HepG2 (cell line): Measurements from ENCODE around the gene BICDL1. TPM values are rescaled to one million over a fixed set of nuclear protein-coding genes. Genes with fewer than 3 reads are reported as not detected.

ENCODE experiments used
- ATAC-seq: fragments of 200-7000 bp; cut with Tn5 transposase; 3 replicates; pipeline ENCODE4 v1.9.1; 2020; ENCODE audit warnings: mild to moderate bottlenecking, moderate library complexity
- BruUV-seq: library from RNA; stranded (reverse); fragments of 400-500 nt; replicated peaks from 2 replicates; lab custom pipeline; 2021; lab: Mats Ljungman, UMichigan
- CTCF ChIA-PET: fragments of 300-600 bp; formaldehyde crosslinking; extraction: SDS; loops from one replicate; lab custom pipeline; 2021; ENCODE audit warnings: low total read pairs, inconsistent platforms, low intra/inter-chr PET ratio; lab: Yijun Ruan, JAX
- POLR2A ChIA-PET: fragments of 350-600 bp; sonication (Branson Sonifier 250); formaldehyde crosslinking; loops from one replicate; lab custom pipeline; 2020; ENCODE audit warnings: antibody characterized with exemption, inconsistent platforms; lab: Yijun Ruan, JAX
- DNase-seq: peaks from one replicate; pipeline ENCODE4 v3.0.0-alpha.2; 2015; ENCODE audit warnings: low spot score
- FAIRE-seq: peaks from 3 replicates; lab custom pipeline; 2011; peaks lifted over from hg19 to GRCh38; lab: Jason Lieb, UNC
- H2AFZ ChIP-seq: one replicate; pipeline ENCODE4 v1.6.1; 2011; ENCODE audit warnings: low read length, inconsistent platforms
- H3K27ac ChIP-seq: fragments of 300-600 bp; 3 replicates; pipeline ENCODE4 v1.8.0; 2011; ENCODE audit warnings: mixed run types, mild to moderate bottlenecking, mixed read lengths, low read length, inconsistent platforms; ENCODE audit not compliant: insufficient read depth; ENCODE audit errors: extremely low read length
- H3K27me3 ChIP-seq, 2 experiments: fragments of 200-600 bp in 1 of 2; 2 replicates in 1 of 2; 3 replicates in 1 of 2; pipeline versions ENCODE4 v1.6.0 to v1.8.0; 2011; ENCODE audit warnings: low read length in 2 of 2, mild to moderate bottlenecking in 2 of 2, moderate library complexity in 2 of 2, inconsistent platforms in 1 of 2; ENCODE audit not compliant: insufficient read depth in 2 of 2, control insufficient read depth in 1 of 2
- H3K36me3 ChIP-seq, 2 experiments: fragments of 200-600 bp in 1 of 2; replicated peaks in 1 of 2; 2 replicates in 1 of 2; 3 replicates in 1 of 2; pipeline versions ENCODE4 v1.5.1 to v1.8.0; 2011; ENCODE audit warnings: low read length in 2 of 2, inconsistent platforms in 1 of 2; ENCODE audit not compliant: insufficient read depth in 2 of 2, control insufficient read depth in 1 of 2
- H3K4me1 ChIP-seq: 2 replicates; pipeline ENCODE4 v1.5.1; 2012; ENCODE audit warnings: low read length, inconsistent platforms; ENCODE audit not compliant: insufficient read depth
- H3K4me2 ChIP-seq: 2 replicates; pipeline ENCODE4 v1.6.0; 2011; ENCODE audit warnings: low read depth, low read length, inconsistent platforms
- H3K4me3 ChIP-seq, 3 experiments: fragments of 200-600 bp in 1 of 3; sonication (generic), shearing (Covaris generic) in 1 of 3; replicated peaks in 1 of 3; 2 replicates each; pipeline ENCODE4 v1.5.1; 2011 to 2016; ENCODE audit warnings: low read length in 3 of 3, inconsistent platforms in 2 of 3, low read depth in 2 of 3, mild to moderate bottlenecking in 2 of 3, control low read depth in 1 of 3, mixed read lengths in 1 of 3; ENCODE audit not compliant: insufficient read depth in 1 of 3
- H3K79me2 ChIP-seq: one replicate; pipeline ENCODE4 v1.6.1; 2011; ENCODE audit warnings: low read length, inconsistent platforms; ENCODE audit not compliant: insufficient read depth
- H3K9ac ChIP-seq: 2 replicates; pipeline ENCODE4 v1.6.0; 2011; ENCODE audit warnings: mild to moderate bottlenecking, low read depth, low read length, inconsistent platforms; ENCODE audit not compliant: insufficient read depth
- H3K9me3 ChIP-seq: 2 replicates; pipeline ENCODE4 v1.5.1; 2012; ENCODE audit warnings: mild to moderate bottlenecking, low read length
- H4K20me1 ChIP-seq: 2 replicates; pipeline ENCODE4 v1.6.0; 2011; ENCODE audit warnings: inconsistent platforms, mild to moderate bottlenecking, low read length, moderate library complexity; ENCODE audit not compliant: insufficient read depth
- BHLHE40 ChIP-seq: IDR thresholded peaks from 2 replicates; pipeline ENCODE4 v1.6.1; 2011; ENCODE audit warnings: low read length, improper control_type of control experiment
- KDM5B ChIP-seq: sonication (generic); formaldehyde crosslinking; IDR thresholded peaks from 2 replicates; pipeline ENCODE4 v1.4.0; 2020; ENCODE audit warnings: missing genetic modification reagents, mild to moderate bottlenecking, borderline replicate concordance
- MIER2 ChIP-seq: IDR thresholded peaks from 2 replicates; pipeline ENCODE4 v1.6.1; 2016; ENCODE audit warnings: missing biosample characterization, missing genetic modification reagents
- MXI1 ChIP-seq: IDR thresholded peaks from 3 replicates; pipeline ENCODE4 v1.6.1; 2012; ENCODE audit warnings: low read depth, low read length, inconsistent platforms, borderline replicate concordance
- MYNN ChIP-seq: sonication (generic); formaldehyde crosslinking; IDR thresholded peaks from 2 replicates; pipeline ENCODE4 v1.4.0; 2020; ENCODE audit warnings: mild to moderate bottlenecking, low read depth, missing genetic modification reagents
- NR2F6 ChIP-seq, 2 experiments: IDR thresholded peaks; 2 replicates each; pipeline ENCODE4 v1.6.1; 2016; ENCODE audit warnings: antibody characterized with exemption in 1 of 2, mild to moderate bottlenecking in 1 of 2
- PAF1 ChIP-seq: IDR thresholded peaks from 2 replicates; pipeline ENCODE4 v1.6.1; 2016; ENCODE audit warnings: missing genetic modification reagents, missing compliant biosample characterization
- RAD51 ChIP-seq: fragments of 450-650 bp; IDR thresholded peaks from 2 replicates; pipeline ENCODE4 v1.6.1; 2016; ENCODE audit warnings: borderline replicate concordance
- RARG ChIP-seq: sonication (generic); formaldehyde crosslinking; IDR thresholded peaks from 2 replicates; pipeline ENCODE4 v1.4.0; 2020; ENCODE audit warnings: low read depth, mild to moderate bottlenecking, missing genetic modification reagents
- RXRA ChIP-seq: sonication (generic); formaldehyde crosslinking; IDR thresholded peaks from 2 replicates; pipeline ENCODE4 v1.5.1; 2020; ENCODE audit warnings: missing genetic modification reagents
- RXRB ChIP-seq: IDR thresholded peaks from 2 replicates; pipeline ENCODE4 v1.6.1; 2016; ENCODE audit warnings: borderline replicate concordance, missing genetic modification reagents, missing compliant biosample characterization
- SIX4 ChIP-seq: sonication (generic); formaldehyde crosslinking; IDR thresholded peaks from 2 replicates; pipeline ENCODE4 v1.4.0; 2020; ENCODE audit warnings: missing genetic modification reagents
- ZNF136 ChIP-seq: sonication (generic); formaldehyde crosslinking; IDR thresholded peaks from 2 replicates; pipeline ENCODE4 v1.8.1; 2022; ENCODE audit warnings: low read depth, mild to moderate bottlenecking, moderate library complexity, missing genetic modification reagents
- ZNF567 ChIP-seq: sonication (generic); formaldehyde crosslinking; IDR thresholded peaks from 2 replicates; pipeline ENCODE4 v1.8.1; 2023; ENCODE audit warnings: mild to moderate bottlenecking, missing genetic modification reagents, borderline replicate concordance
- ZNF598 ChIP-seq: sonication (generic); formaldehyde crosslinking; IDR thresholded peaks from 2 replicates; pipeline ENCODE4 v1.5.1; 2020; ENCODE audit warnings: mild to moderate bottlenecking, missing genetic modification reagents, borderline replicate concordance
- ZNF646 ChIP-seq: sonication (generic); formaldehyde crosslinking; IDR thresholded peaks from 2 replicates; pipeline ENCODE4 v1.9.0; 2021; ENCODE audit warnings: mild to moderate bottlenecking, missing genetic modification reagents
- ZNF674 ChIP-seq: sonication (generic); formaldehyde crosslinking; IDR thresholded peaks from 2 replicates; pipeline ENCODE4 v1.5.0; 2020; ENCODE audit warnings: low read depth, mild to moderate bottlenecking, missing genetic modification reagents
- ZNF740 ChIP-seq: sonication (generic); formaldehyde crosslinking; IDR thresholded peaks from 2 replicates; pipeline ENCODE4 v1.4.0; 2020; ENCODE audit warnings: missing genetic modification reagents
- ZNF891 ChIP-seq: sonication (generic); formaldehyde crosslinking; IDR thresholded peaks from 2 replicates; pipeline ENCODE4 v1.5.0; 2020; ENCODE audit warnings: mild to moderate bottlenecking, missing genetic modification reagents
- WGBS: methylation state at CpG from one replicate; pipeline ENCODE4 v1.1.6; 2017; ENCODE audit warnings: low lambda C conversion rate; 5-methylcytosine and 5-hydroxymethylcytosine counted together
- in situ Hi-C: cut with HindIII; loops from 2 replicates; pipeline ENCODE4 v1.10.0; 2017; ENCODE audit warnings: low pct_unique_long_range_greater_than_20kb; ENCODE audit not compliant: extremely low pct_ligation_motif_present
- intact Hi-C: fragments of 100-400 bp; cut with micrococcal nuclease; formaldehyde crosslinking; loops from one replicate; pipeline ENCODE4 v1.10.0; 2022; ENCODE audit not compliant: unreplicated experiment
- polyA plus RNA-seq, 8 experiments: library from polyadenylated mRNA; depleted of rRNA in 3 of 8; stranded (reverse) in 7 of 8; unstranded in 1 of 8; fragments of >200 nt; fragmentation: Illumina TruSeq in 4 of 8; extraction: Trizol in 4 of 8; gene quantifications; 2 replicates each; pipeline versions ENCODE4 v1.2.1 to v1.2.3, GENCODE V29; 2011 to 2016; ENCODE audit warnings: low read depth in 4 of 8, missing spikeins in 1 of 8, mixed read lengths in 1 of 8; ENCODE audit not compliant: insufficient read depth in 1 of 8
- total RNA-seq, 5 experiments: library from RNA; depleted of rRNA; stranded (reverse); fragments of >200 nt; fragmentation: Illumina TruSeq; extraction: Trizol; gene quantifications; 2 replicates each; pipeline ENCODE4 v1.2.3, GENCODE V29; 2016; ENCODE audit warnings: low read depth in 1 of 5

Gene BICDL1
- total and polyA plus RNA-seq, 2 of the 13 experiments (the other 11 are each of a cell fraction or from before 2014, with no cell fraction given): 3.6 to 9.7 TPM

GRCh38 chr12:120092551-120093335 is 103.7 kb downstream of the BICDL1 start:
- peaks cover 21% of the 10 kb centered on the region for H3K4me1 ChIP-seq
- ATAC-seq: peak; percentile 74
- no TSS peak for BruUV-seq
- 88% methylated on average over 11 of the region's 23 CpGs for WGBS
- peak overlapping the region; percentile 4; the same call in 1 of the 2 replicates for H3K4me2 ChIP-seq
- H3K79me2 ChIP-seq: no peaks in the 10 kb centered on the region
- in situ Hi-C loops: no loop called here
- no peak overlapping the region for H3K27ac ChIP-seq
- FAIRE-seq: no peak
- H2AFZ ChIP-seq: no peak overlapping the region
- no peak overlapping the region for H3K9ac ChIP-seq
- no peak overlapping the region for H3K4me3 ChIP-seq
- peak; percentile 32 for DNase-seq
- peaks cover 8 to 16% of the 10 kb centered on the region in 2 experiments; a peak in 2 of 5 replicates for H3K36me3 ChIP-seq
- intact Hi-C loops: no loop called here
- H4K20me1 ChIP-seq: no peaks in the 10 kb centered on the region; the same call in 1 of the 2 replicates
- no peaks in the 10 kb centered on the region for H3K9me3 ChIP-seq
- no peaks in the 10 kb centered on the region for H3K27me3 ChIP-seq
- POLR2A ChIA-PET: no interaction called here
- CTCF ChIA-PET: no interaction called here
- TF ChIP-seq BHLHE40: no peak
- TF ChIP-seq MYNN (CRISPR knock-in tag): no peak
- no peak for TF ChIP-seq ZNF674
- no peak for TF ChIP-seq MIER2
- no peak for TF ChIP-seq ZNF567
- no peak for TF ChIP-seq NR2F6 (IDR thresholded peaks at IDR 0.05)
- TF ChIP-seq NR2F6 (CRISPR knock-in tag; IDR thresholded peaks at IDR 0.05): peak; percentile 19; the same call in 1 of the 2 replicates
- no peak for TF ChIP-seq ZNF740 (CRISPR knock-in tag)
- TF ChIP-seq RARG (CRISPR knock-in tag): no peak
- 0 out of 3 replicates have a peak, but pooled peaks have one; percentile 12 for TF ChIP-seq MXI1
- TF ChIP-seq ZNF646 (CRISPR knock-in tag): no peak
- no peak for TF ChIP-seq ZNF598
- no peak for TF ChIP-seq RAD51
- TF ChIP-seq RXRA (CRISPR knock-in tag): peak; percentile 93
- 0 out of 2 replicates have a peak, but pooled peaks have one; percentile 22 for TF ChIP-seq KDM5B (CRISPR knock-in tag)
- no peak for TF ChIP-seq ZNF891 (CRISPR knock-in tag)
- peak; percentile 95 for TF ChIP-seq RXRB (CRISPR knock-in tag)
- no peak for TF ChIP-seq SIX4
- TF ChIP-seq PAF1 (CRISPR knock-in tag): no peak
- TF ChIP-seq ZNF136 (CRISPR knock-in tag): no peak
